ENCODE data around the gene PRKCH.

- no peak for TF ChIP-seq POLR2A (IDR thresholded peaks at IDR 0.05; ENCODE audit: low read depth, low read length)
- no peak for TF ChIP-seq MAX (IDR thresholded peaks at IDR 0.05; ENCODE audit: insufficient read depth, insufficient read length)
Measured at GRCh38 chr14:61365667-61366212, 44.4 kb downstream of the PRKCH start.
